ENCODE measurements around the gene PKHD1.

The PKHD1 gene

GRCh38 chr6:51887859-51888258 lies 199.6 kb downstream of the PKHD1 start:
- Histone ChIP-seq H3K9me3 (ENCODE audit: control insufficient read depth, low read length) (no peaks in the 10 kb centered on the region), H3K27ac (ENCODE audit: insufficient read depth, low read depth, low read length, poor library complexity, severe bottlenecking) (no peak overlapping the region), H3K36me3 (ENCODE audit: control insufficient read depth, insufficient read depth, low read length) (no peaks in the 10 kb centered on the region), H3K27me3 (ENCODE audit: control insufficient read depth, insufficient read depth, low read length, poor library complexity, severe bottlenecking) (no peaks in the 10 kb centered on the region), H3K4me1 (ENCODE audit: control insufficient read depth, insufficient read depth, low read length) (no peaks in the 10 kb centered on the region), H3K4me3 (ENCODE audit: insufficient read depth, low read depth, low read length) (no peak overlapping the region)
- WGBS, 2 experiments, result 88 to 90% methylated on average over 1 to 2 of the region's 2 CpGs

DNA sequence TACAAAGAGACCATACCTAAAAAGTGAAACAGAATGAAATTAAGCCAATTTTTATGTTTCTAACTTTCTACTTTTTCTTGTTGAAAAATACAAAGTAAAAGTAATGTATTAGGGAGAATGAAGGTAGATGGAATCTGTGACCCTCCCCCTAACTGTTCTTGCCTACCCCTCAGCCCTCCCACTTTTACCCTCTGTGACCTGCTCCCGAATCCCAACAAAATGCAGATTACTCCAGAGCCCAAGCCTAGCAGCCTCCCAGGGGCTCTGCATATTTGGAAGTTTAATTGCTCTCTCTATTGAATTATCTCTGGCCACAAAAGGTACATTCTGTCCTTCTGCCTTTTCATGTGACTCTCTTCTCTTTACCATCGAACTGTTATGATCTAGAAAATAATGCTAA lies 201.5 kb downstream of the PKHD1 start:
- Histone ChIP-seq H3K4me3 (ENCODE audit: insufficient read depth, low read depth, low read length) (no peak overlapping the region), H3K27me3 (ENCODE audit: control insufficient read depth, insufficient read depth, low read length, poor library complexity, severe bottlenecking) (no peaks in the 10 kb centered on the region), H3K9me3 (ENCODE audit: control insufficient read depth, low read length) (no peaks in the 10 kb centered on the region), H3K27ac (ENCODE audit: insufficient read depth, low read depth, low read length, poor library complexity, severe bottlenecking) (no peak overlapping the region), H3K36me3 (ENCODE audit: control insufficient read depth, insufficient read depth, low read length) (no peaks in the 10 kb centered on the region), H3K4me1 (ENCODE audit: control insufficient read depth, insufficient read depth, low read length) (no peaks in the 10 kb centered on the region)
- WGBS, 2 experiments, result 61 to 70% methylated on average over 2 of the region's 2 CpGs

DNA sequence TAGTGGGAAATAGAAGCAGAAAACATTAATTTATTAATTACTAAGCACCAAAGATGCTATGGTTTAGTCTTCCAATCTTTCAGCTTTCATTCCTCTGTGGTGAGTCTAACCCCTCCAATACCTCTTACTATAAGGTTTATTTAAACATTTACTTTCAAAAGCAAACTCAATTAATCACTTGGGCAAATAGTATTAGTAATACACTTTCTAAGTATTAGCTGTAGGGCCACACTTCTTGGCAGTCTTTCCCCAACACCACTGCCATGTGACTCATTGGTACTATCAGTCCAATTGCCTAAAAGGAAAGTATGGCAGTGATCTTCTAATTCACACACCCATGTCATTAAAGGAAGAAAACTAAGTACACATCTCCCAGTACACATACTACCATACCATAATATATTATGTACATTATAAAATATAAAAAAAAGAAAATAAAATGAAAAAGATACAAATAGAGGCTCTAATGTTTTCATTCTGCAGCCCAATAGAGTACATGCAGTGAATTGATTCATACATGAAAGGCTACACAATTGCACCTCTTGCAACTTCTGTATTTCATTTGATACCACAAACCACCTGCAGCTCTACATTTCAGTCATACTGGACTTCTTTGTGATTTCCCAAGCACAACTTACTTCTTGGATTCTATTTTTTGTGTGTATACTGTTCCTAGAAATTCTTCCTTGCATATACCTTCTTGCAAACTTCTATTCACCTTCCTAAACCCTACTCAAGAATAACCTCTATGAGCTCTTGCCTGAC lies 218.6 kb downstream of the PKHD1 start:
- no peaks in the 10 kb centered on the region for H3K9me3 ChIP-seq (ENCODE audit: control insufficient read depth, low read length)
- H3K36me3 ChIP-seq (ENCODE audit: control insufficient read depth, insufficient read depth, low read length), result no peaks in the 10 kb centered on the region
- no peaks in the 10 kb centered on the region for H3K4me1 ChIP-seq (ENCODE audit: control insufficient read depth, insufficient read depth, low read length)
- H3K4me3 ChIP-seq (ENCODE audit: insufficient read depth, low read depth, low read length), result no peak overlapping the region
- no peaks in the 10 kb centered on the region for H3K27me3 ChIP-seq (ENCODE audit: control insufficient read depth, insufficient read depth, low read length, poor library complexity, severe bottlenecking)
- H3K27ac ChIP-seq (ENCODE audit: insufficient read depth, low read depth, low read length, poor library complexity, severe bottlenecking), result no peak overlapping the region

DNA sequence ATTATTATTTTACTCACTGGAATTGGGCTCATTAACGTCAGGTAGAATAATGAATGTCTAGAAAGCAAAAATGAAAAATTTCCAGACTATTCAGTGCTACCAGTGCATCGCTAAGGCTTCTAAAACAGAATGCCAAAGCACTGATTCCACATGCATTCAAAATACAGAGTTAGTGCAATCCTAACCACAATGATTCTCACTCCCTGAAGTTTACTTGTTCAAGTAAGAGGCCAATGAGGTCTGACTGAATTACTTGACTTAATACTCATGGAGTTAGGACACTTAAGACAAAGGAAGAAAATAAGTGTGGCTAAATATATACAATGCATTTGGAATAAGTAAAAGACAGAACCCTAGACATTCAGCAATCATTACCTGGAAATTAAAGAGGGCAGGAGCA lies 220.5 kb downstream of the PKHD1 start:
- WGBS, 2 experiments, result 50% methylated on average over 2 of the region's 2 CpGs
- H3K4me1 ChIP-seq (ENCODE audit: control insufficient read depth, insufficient read depth, low read length), result no peaks in the 10 kb centered on the region
- H3K4me3 ChIP-seq (ENCODE audit: insufficient read depth, low read depth, low read length), result no peak overlapping the region
- no peaks in the 10 kb centered on the region for H3K9me3 ChIP-seq (ENCODE audit: control insufficient read depth, low read length)
- no peak overlapping the region for H3K27ac ChIP-seq (ENCODE audit: insufficient read depth, low read depth, low read length, poor library complexity, severe bottlenecking)
- no peaks in the 10 kb centered on the region for H3K36me3 ChIP-seq (ENCODE audit: control insufficient read depth, insufficient read depth, low read length)
- no peaks in the 10 kb centered on the region for H3K27me3 ChIP-seq (ENCODE audit: control insufficient read depth, insufficient read depth, low read length, poor library complexity, severe bottlenecking)

GRCh38 chr6:51865996-51866395 lies 221.4 kb downstream of the PKHD1 start:
- Histone ChIP-seq H3K4me3 (ENCODE audit: insufficient read depth, low read depth, low read length) (no peak overlapping the region), H3K36me3 (ENCODE audit: control insufficient read depth, insufficient read depth, low read length) (no peaks in the 10 kb centered on the region), H3K27me3 (ENCODE audit: control insufficient read depth, insufficient read depth, low read length, poor library complexity, severe bottlenecking) (no peaks in the 10 kb centered on the region), H3K9me3 (ENCODE audit: control insufficient read depth, low read length) (no peaks in the 10 kb centered on the region), H3K4me1 (ENCODE audit: control insufficient read depth, insufficient read depth, low read length) (no peaks in the 10 kb centered on the region), H3K27ac (ENCODE audit: insufficient read depth, low read depth, low read length, poor library complexity, severe bottlenecking) (no peak overlapping the region)
- 90 to 95% methylated on average over 1 of the region's 1 CpG for WGBS, 2 experiments

- H3K4me1 ChIP-seq (ENCODE audit: control insufficient read depth, insufficient read depth, low read length), result no peaks in the 10 kb centered on the region
- no peak overlapping the region for H3K4me3 ChIP-seq (ENCODE audit: insufficient read depth, low read depth, low read length)
- no peaks in the 10 kb centered on the region for H3K36me3 ChIP-seq (ENCODE audit: control insufficient read depth, insufficient read depth, low read length)
- WGBS, 2 experiments, result 81 to 85% methylated on average over 2 of the region's 2 CpGs
- H3K9me3 ChIP-seq (ENCODE audit: control insufficient read depth, low read length), result no peaks in the 10 kb centered on the region
- H3K27ac ChIP-seq (ENCODE audit: insufficient read depth, low read depth, low read length, poor library complexity, severe bottlenecking), result no peak overlapping the region
- no peaks in the 10 kb centered on the region for H3K27me3 ChIP-seq (ENCODE audit: control insufficient read depth, insufficient read depth, low read length, poor library complexity, severe bottlenecking)
Measured at GRCh38 chr6:51865176-51865575, 222.2 kb downstream of the PKHD1 start.

DNA sequence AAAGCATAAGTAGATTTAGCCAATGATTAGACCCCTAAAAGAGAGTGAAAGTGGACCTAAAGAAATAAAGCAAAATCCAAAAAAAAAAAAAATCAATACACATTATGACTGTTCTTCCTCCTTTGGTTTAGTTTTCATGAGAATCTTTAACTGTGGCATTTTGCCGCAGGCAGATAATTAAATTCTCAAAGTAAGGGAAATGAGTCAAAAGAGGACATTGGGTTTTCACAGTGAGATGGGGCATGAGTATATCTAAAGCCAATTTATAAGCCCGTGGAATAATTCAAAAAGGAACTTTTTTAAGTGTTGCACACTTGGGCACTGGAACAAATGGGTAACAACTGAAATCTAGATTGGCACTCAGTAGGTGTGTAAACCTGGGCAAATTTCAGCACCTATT lies 230.3 kb downstream of the PKHD1 start:
- H3K27ac ChIP-seq (ENCODE audit: insufficient read depth, low read depth, low read length, poor library complexity, severe bottlenecking), result no peak overlapping the region
- H3K4me1 ChIP-seq (ENCODE audit: control insufficient read depth, insufficient read depth, low read length), result no peaks in the 10 kb centered on the region
- no peaks in the 10 kb centered on the region for H3K27me3 ChIP-seq (ENCODE audit: control insufficient read depth, insufficient read depth, low read length, poor library complexity, severe bottlenecking)
- no peak overlapping the region for H3K4me3 ChIP-seq (ENCODE audit: insufficient read depth, low read depth, low read length)
- no peaks in the 10 kb centered on the region for H3K36me3 ChIP-seq (ENCODE audit: control insufficient read depth, insufficient read depth, low read length)
- WGBS, 2 experiments, result 93 to 97% methylated on average over 2 of the region's 2 CpGs
- no peaks in the 10 kb centered on the region for H3K9me3 ChIP-seq (ENCODE audit: control insufficient read depth, low read length)

GRCh38 chr6:51856508-51856907 lies 230.9 kb downstream of the PKHD1 start:
- Histone ChIP-seq H3K4me3 (ENCODE audit: insufficient read depth, low read depth, low read length) (no peak overlapping the region), H3K27me3 (ENCODE audit: control insufficient read depth, insufficient read depth, low read length, poor library complexity, severe bottlenecking) (no peaks in the 10 kb centered on the region), H3K27ac (ENCODE audit: insufficient read depth, low read depth, low read length, poor library complexity, severe bottlenecking) (no peak overlapping the region), H3K4me1 (ENCODE audit: control insufficient read depth, insufficient read depth, low read length) (no peaks in the 10 kb centered on the region), H3K9me3 (ENCODE audit: control insufficient read depth, low read length) (no peaks in the 10 kb centered on the region), H3K36me3 (ENCODE audit: control insufficient read depth, insufficient read depth, low read length) (no peaks in the 10 kb centered on the region)

- Histone ChIP-seq H3K4me1 (ENCODE audit: control insufficient read depth, insufficient read depth, low read length) (no peaks in the 10 kb centered on the region), H3K36me3 (ENCODE audit: control insufficient read depth, insufficient read depth, low read length) (no peaks in the 10 kb centered on the region)
- WGBS, 2 experiments, result 47 to 50% methylated on average over 10 of the region's 10 CpGs
Measured at GRCh38 chr6:51855310-51856082, 231.9 kb downstream of the PKHD1 start.

GRCh38 chr6:51854876-51855275 lies 232.5 kb downstream of the PKHD1 start:
- H3K4me3 ChIP-seq (ENCODE audit: insufficient read depth, low read depth, low read length), result no peak overlapping the region
- H3K9me3 ChIP-seq (ENCODE audit: control insufficient read depth, low read length), result no peaks in the 10 kb centered on the region
- no peaks in the 10 kb centered on the region for H3K4me1 ChIP-seq (ENCODE audit: control insufficient read depth, insufficient read depth, low read length)
- H3K27me3 ChIP-seq (ENCODE audit: control insufficient read depth, insufficient read depth, low read length, poor library complexity, severe bottlenecking), result no peaks in the 10 kb centered on the region
- H3K27ac ChIP-seq (ENCODE audit: insufficient read depth, low read depth, low read length, poor library complexity, severe bottlenecking), result no peak overlapping the region
- WGBS, 2 experiments, result 82 to 88% methylated on average over 16 of the region's 16 CpGs
- no peaks in the 10 kb centered on the region for H3K36me3 ChIP-seq (ENCODE audit: control insufficient read depth, insufficient read depth, low read length)

More at GRCh38 chr6:51855310-51856082, 231.9 kb downstream of the PKHD1 start:
- Histone ChIP-seq H3K9me3 (ENCODE audit: control insufficient read depth, low read length) (no peaks in the 10 kb centered on the region), H3K27me3 (ENCODE audit: control insufficient read depth, insufficient read depth, low read length, poor library complexity, severe bottlenecking) (no peaks in the 10 kb centered on the region), H3K27ac (ENCODE audit: insufficient read depth, low read depth, low read length, poor library complexity, severe bottlenecking) (no peak overlapping the region), H3K4me3 (ENCODE audit: insufficient read depth, low read depth, low read length) (no peak overlapping the region)
